ENCODE results near the gene TRAF2.

GRCh38 chr9:136903041-136903554, 16.8 kb downstream of the TRAF2 start:
- TF ChIP-seq CTCF (conservative IDR thresholded peaks at IDR 0.05; ENCODE audit: low read depth, low read length) (no peak), EZH2 (IDR thresholded peaks at IDR 0.05; ENCODE audit: borderline replicate concordance, low read depth, low read length, poor library complexity, severe bottlenecking) (no peak)
